HG02981 (cell line): ENCODE measurements around the gene AIF1L.
"Not testable (repeated sequence)": the region's sequence is repeated elsewhere in the genome, so short reads cannot be mapped to it uniquely, and the experiment has no call there.

Experiments
- ATAC-seq: cut with Tn5 transposase; IDR thresholded peaks from one replicate; pipeline ENCODE4 v1.9.1; 2021; ENCODE audit warnings: mild to moderate bottlenecking, moderate library complexity; ENCODE audit not compliant: unreplicated experiment

The AIF1L gene

GRCh38 chr9:131117762-131118145, 21.4 kb downstream of the AIF1L start:
- no peak for ATAC-seq

DNA sequence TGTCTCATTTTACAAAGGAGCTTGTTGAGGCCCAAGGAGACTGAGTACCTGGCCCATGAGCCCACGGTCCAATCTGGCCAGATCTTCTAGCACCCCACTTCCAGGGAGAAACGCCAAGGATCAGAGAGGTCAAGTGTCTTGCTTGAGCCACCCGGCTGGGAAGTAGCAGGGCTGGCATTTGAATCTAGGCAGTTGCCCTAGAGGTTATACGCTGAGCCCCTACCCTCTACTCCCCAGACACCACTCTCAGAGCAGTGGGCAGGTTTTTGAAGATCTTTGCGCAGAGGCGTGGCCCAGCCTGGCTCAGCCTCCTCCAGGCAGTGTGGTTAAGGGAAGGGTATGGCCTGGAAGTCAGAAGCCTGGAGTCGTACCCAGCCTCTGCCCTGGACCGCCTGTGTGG, 23.3 kb downstream of the AIF1L start:
- ATAC-seq = no peak

- no peak for ATAC-seq
These were observed 24.4 kb downstream of the AIF1L start for GRCh38 chr9:131120620-131121228.

DNA sequence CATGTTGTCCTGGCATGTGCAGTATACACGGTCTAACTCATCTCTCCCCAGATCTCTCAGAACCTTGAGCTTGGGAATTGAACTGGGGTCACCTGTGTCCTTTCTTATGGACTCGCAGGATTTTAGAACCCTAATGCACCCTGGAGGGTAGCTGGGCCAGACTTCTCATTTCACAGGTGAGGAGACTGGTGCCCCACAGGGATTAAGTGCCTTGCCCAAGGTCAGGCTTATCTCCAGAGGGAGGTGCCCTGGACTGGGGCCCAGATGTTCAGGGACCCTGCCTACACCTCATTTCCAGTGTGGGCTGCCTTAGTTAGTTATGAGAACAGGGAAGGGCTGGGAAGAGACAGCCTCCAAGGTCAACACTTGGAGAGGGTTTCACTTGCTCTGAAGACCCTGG, 25.0 kb downstream of the AIF1L start:
- ATAC-seq = no peak

GRCh38 chr9:131122158-131122557, 25.8 kb downstream of the AIF1L start:
- ATAC-seq = no peak

DNA sequence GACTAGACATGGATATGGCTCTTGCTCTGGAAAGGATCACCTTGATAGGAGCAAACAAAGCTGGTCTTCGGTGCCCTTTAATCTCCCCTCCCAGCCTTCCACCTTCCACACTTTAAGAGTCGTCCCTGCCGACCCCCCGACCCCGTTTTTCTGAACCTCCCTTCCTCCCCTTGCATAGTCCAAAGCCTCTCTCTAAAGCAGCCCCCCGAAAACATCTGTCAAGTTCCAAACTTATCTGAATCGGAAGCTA, 28.6 kb downstream of the AIF1L start:
- peak; percentile 6 for ATAC-seq

DNA sequence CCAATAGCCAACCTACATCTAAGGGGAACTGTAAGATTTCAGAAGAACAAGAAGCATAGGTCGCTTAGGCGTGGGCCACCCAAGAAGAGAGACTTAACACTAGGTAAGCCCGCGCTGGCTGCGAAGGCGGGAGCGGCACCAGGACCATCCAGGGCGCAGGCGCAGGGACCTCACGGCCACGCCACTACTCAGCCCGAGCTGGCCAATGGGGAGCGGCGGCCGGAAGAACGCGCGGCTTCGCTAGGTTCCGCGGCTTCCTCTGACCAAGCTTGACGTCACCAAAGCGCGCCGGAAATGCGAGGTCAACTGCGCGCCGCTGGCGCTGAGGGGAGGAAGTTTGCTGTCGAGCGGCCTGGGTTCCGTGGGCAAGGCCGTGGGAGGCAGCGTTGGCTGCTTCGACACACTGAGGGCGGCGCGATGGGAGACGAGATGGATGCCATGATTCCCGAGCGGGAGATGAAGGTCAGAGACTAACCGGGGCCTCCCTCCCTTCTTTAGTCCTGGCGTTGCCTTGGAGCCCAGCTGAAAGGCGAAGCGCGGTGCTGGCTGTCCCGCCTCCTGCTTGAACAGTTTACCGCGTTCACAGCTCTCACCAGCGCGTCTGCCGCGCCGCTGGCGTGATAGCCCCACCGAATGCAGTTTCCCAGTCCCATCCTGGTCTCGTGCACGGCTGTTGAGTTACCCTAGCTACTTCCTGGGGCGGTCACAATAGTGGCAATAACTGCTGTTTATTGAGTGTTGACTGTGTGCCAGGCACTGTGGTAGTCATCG, 29.1 kb downstream of the AIF1L start, which contains the start of gene NUP214:
NUP214 (plus strand) TSS at position 299 of the 771 bp plus-strand sequence; CDS start at position 418, 119 bp downstream.
- peak; percentile 98 for ATAC-seq

GRCh38 chr9:131126059-131126426, 29.7 kb downstream of the AIF1L start:
- ATAC-seq = no peak

DNA sequence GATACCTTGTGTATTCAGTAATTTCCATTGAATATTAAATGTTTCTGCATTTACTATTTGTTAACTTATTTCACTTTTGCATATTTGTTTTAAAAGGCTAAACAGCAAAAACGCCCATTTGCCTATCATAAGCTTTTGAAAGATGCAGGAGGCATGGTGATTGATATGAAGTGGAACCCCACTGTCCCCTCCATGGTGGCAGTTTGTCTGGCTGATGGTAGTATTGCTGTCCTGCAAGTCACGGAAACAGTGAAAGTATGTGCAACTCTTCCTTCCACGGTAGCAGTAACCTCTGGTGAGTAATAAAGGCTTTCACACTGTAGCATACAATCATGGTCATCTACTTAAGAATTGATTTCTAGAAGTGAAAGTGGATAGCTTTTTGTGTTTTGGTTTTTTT, 32.9 kb downstream of the AIF1L start:
- ATAC-seq = no peak

GRCh38 chr9:131138676-131139075, 42.3 kb downstream of the AIF1L start:
- no peak for ATAC-seq

GRCh38 chr9:131140112-131140511, 43.8 kb downstream of the AIF1L start:
- ATAC-seq = no peak

GRCh38 chr9:131140550-131140949, 44.2 kb downstream of the AIF1L start:
- ATAC-seq = no peak

- ATAC-seq = no peak
These were observed 45.8 kb downstream of the AIF1L start for GRCh38 chr9:131142160-131142559.

DNA sequence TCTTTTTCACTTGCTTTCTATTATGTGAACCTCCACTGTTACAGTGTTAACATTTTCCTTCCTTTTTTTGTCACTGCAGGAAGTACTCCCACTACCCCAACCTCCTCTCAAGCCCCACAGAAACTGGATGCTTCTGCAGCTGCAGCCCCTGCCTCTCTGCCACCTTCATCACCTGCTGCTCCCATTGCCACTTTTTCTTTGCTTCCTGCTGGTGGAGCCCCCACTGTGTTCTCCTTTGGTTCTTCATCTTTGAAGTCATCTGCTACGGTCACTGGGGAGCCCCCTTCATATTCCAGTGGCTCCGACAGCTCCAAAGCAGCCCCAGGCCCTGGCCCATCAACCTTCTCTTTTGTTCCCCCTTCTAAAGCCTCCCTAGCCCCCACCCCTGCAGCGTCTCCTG, 47.9 kb downstream of the AIF1L start:
- no peak for ATAC-seq

- ATAC-seq = no peak
These were observed 48.9 kb downstream of the AIF1L start for GRCh38 chr9:131145245-131145644.

DNA sequence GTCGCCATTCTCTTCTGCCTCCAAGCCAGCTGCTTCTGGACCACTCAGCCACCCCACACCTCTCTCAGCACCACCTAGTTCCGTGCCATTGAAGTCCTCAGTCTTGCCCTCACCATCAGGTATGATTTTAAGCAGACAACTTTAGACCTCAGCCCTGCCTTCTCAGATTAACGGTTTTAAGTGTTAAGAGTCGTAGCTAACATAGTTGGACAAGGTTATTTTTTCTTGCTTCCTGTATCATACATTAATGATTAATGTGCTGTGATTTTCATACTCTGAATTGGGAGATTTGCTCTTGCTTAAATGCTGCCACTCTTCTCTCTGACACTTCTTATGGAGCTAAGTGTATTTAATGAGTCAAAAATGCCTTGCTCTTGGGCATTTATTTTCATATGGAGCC, 49.9 kb downstream of the AIF1L start:
- no peak for ATAC-seq

- no peak for ATAC-seq
These were observed 51.9 kb downstream of the AIF1L start for GRCh38 chr9:131148276-131148675.

DNA sequence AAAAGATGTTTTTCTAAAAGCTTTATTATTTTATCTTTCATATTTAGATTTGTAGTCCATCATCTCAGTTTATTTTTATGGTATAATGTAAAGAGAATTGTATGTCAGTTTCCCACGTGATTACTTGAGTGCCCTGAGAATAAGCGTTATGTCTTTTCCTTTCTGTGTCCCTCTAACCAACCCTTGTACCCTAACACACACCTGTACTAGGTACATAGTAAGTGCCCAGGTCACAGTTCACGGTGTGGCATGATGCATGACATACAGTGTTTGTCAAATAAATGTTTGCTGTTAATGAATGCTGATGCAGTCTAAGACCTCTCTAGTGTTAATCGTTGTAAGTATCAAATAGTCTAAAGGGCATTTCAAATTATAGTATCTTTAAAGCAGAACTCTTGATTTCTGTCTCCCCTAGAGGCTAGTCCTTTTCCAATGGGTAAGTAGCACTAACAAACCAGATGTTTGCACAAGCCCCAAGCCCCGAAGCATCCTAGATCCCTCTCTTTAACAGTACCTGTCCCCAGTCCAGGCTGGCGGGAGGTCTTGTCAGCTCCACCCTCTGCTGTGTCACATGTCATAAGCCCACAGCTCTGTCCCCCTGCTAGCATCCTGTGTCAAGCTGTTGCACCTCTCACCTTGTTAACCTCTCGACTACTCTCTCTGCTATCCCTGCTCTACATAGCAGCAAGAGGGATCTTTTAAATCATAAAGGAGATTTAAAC, 52.8 kb downstream of the AIF1L start:
- no peak for ATAC-seq

DNA sequence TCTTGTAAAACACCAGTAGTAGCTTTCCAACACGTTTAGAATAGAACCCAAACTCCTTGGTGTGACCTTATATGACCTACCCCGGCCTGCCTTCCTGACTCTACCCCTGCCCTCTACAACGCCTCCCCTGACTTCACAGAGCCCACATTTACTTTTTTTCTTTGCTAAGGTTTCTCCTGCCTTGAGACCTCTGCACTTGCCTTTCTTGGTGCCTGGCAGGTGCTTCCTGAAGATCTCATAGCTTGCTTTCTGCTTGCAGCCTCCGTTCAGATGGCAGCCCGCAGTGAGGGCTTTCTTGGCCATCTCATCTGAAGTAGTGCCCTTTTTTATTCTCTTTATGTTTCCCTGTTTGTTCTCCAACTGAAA, 53.3 kb downstream of the AIF1L start:
- ATAC-seq = no peak

DNA sequence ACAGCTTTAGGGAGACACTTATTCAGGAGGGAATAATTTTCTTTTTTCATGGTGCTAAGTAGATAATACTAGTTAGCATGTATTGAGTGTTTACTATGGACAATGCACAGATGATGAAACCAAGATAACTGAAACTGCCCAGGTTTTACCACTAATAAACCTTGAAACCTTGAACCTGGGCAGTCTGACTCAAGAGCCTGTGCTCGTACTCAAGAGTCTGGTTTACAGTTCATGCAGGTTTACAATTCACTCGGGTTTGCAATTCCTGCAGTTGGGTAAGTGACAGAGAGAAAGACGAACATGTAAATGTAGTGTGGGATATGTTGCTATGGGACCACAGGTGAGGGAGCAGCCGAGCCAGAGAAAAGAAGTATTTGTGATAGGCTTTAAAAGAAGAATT, 57.3 kb downstream of the AIF1L start:
- no peak for ATAC-seq

GRCh38 chr9:131158673-131159072, 62.3 kb downstream of the AIF1L start:
- ATAC-seq = not testable (repeated sequence)

DNA sequence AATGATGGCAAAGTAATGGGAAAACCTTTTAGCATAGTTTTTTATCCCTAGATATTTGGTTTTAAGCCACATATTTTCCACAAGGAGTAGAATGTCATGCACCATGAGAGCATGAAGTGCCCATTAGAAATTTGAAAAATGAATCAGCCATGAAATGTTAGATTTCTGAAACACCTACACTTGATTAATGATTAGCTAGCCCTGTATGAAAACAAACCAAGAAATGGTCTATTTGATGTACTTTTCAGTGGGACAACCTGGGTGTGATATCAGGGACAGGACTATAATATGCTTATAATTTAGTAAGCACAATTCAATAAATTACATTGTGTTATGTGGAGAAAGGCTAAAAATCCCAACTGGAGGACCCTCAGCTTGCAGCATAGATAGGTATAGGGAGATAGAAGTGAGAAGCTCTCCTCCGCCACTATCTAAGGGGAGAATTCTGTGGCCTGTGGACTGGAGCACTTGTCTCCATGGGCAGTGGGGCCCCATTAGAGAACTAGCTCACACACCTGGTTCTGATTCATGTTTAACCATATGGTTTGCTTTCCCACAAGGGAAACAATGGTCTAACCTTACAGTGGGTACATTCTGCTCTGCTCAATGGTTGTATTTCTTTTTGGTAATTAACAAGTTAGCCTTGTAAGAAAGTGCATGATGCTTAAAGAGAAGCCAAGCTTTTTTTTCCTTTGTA, 64.2 kb downstream of the AIF1L start:
- no peak for ATAC-seq
